K562 (cell line): ENCODE data around the gene SLC25A42. TPM values are rescaled to one million over a fixed set of nuclear protein-coding genes. Genes with fewer than 3 reads are reported as not detected.

Source experiments
- CCNT2 ChIP-seq: IDR thresholded peaks from 2 replicates; pipeline ENCODE4 v1.6.1; 2011; ENCODE audit warnings: borderline replicate concordance, low read depth, mild to moderate bottlenecking, moderate library complexity, mixed read lengths, low read length; ENCODE audit not compliant: insufficient read length; ENCODE audit errors: extremely low read depth
- CEBPG ChIP-seq, 3 experiments: fragments of 200-800 bp in 1 of 3; sonication (Bioruptor generic) in 1 of 3; sonication (generic) in 1 of 3; formaldehyde crosslinking in 1 of 3; IDR thresholded peaks in 2 of 3; conservative IDR thresholded peaks in 1 of 3; 2 replicates each; pipeline versions ENCODE4 v1.6.1 to v1.8.0; 2016 to 2022; ENCODE audit warnings: missing compliant biosample characterization in 2 of 3, missing genetic modification characterization in 2 of 3, mild to moderate bottlenecking in 1 of 3, missing genetic modification reagents in 1 of 3
- DACH1 ChIP-seq: fragments of 450-650 bp; IDR thresholded peaks from 2 replicates; pipeline ENCODE4 v1.6.1; 2018; ENCODE audit not compliant: partially characterized antibody
- ELK1 ChIP-seq: sonication (generic); formaldehyde crosslinking; IDR thresholded peaks from 2 replicates; pipeline ENCODE4 v1.8.1; 2022; ENCODE audit warnings: missing genetic modification reagents
- EWSR1 ChIP-seq: fragments of 450-650 bp; IDR thresholded peaks from 2 replicates; pipeline ENCODE4 v1.6.1; 2018; ENCODE audit warnings: borderline replicate concordance, mild to moderate bottlenecking, low read depth, moderate library complexity; ENCODE audit not compliant: partially characterized antibody
- FOXJ2 ChIP-seq: fragments of 200-800 bp; sonication (Bioruptor generic); IDR thresholded peaks from 2 replicates; pipeline ENCODE4 v1.6.1; 2016; ENCODE audit warnings: missing genetic modification characterization, missing compliant biosample characterization
- FOXP1 ChIP-seq: sonication (generic); formaldehyde crosslinking; IDR thresholded peaks from 2 replicates; pipeline ENCODE4 v1.8.0; 2022; ENCODE audit warnings: mild to moderate bottlenecking, missing genetic modification reagents
- HEY1 ChIP-seq: fragments of 250-450 bp; sonication (Bioruptor Pico); IDR thresholded peaks from 2 replicates; pipeline ENCODE4 v1.5.0; 2020; ENCODE audit warnings: mild to moderate bottlenecking, moderate library complexity, borderline replicate concordance
- KDM5B ChIP-seq: fragments of 200-600 bp; sonication (generic); IDR thresholded peaks from 2 replicates; pipeline ENCODE4 v1.6.1; 2012; ENCODE audit warnings: low read depth, mild to moderate bottlenecking, moderate library complexity, low read length, control low read depth, inconsistent platforms; ENCODE audit not compliant: insufficient replicate concordance
- MIER1 ChIP-seq: fragments of 450-650 bp; IDR thresholded peaks from 2 replicates; pipeline ENCODE4 v1.6.1; 2016; ENCODE audit warnings: antibody characterized with exemption, mild to moderate bottlenecking, low read depth
- NR2C1 ChIP-seq, 2 experiments: fragments of 450-650 bp; IDR thresholded peaks; 2 replicates each; pipeline ENCODE4 v1.6.1; 2017; ENCODE audit warnings: mild to moderate bottlenecking in 2 of 2, antibody characterized with exemption in 1 of 2, inconsistent platforms in 1 of 2, missing compliant biosample characterization in 1 of 2, missing genetic modification characterization in 1 of 2
- NR2C2 ChIP-seq, 2 experiments: fragments of 200-800 bp in 1 of 2; sonication (Bioruptor generic) in 1 of 2; sonication (generic) in 1 of 2; formaldehyde crosslinking in 1 of 2; IDR thresholded peaks; 2 replicates each; pipeline versions ENCODE4 v1.6.1 to v1.8.0; 2016 to 2022; ENCODE audit warnings: mild to moderate bottlenecking in 1 of 2, missing compliant biosample characterization in 1 of 2, missing genetic modification characterization in 1 of 2, missing genetic modification reagents in 1 of 2
- NR3C1 ChIP-seq: sonication (generic); formaldehyde crosslinking; IDR thresholded peaks from 2 replicates; pipeline ENCODE4 v1.8.1; 2022; ENCODE audit warnings: missing genetic modification reagents
- NRF1 ChIP-seq, 2 experiments: fragments of 450-650 bp; IDR thresholded peaks in 1 of 2; conservative IDR thresholded peaks in 1 of 2; 2 replicates each; pipeline ENCODE4 v1.6.1; 2014; ENCODE audit warnings: mild to moderate bottlenecking in 2 of 2
- PHF21A ChIP-seq: fragments of 450-650 bp; IDR thresholded peaks from 2 replicates; pipeline ENCODE4 v1.6.1; 2017; ENCODE audit warnings: low read depth, borderline replicate concordance
- SMAD4 ChIP-seq: fragments of 250-450 bp; sonication (Bioruptor Pico); conservative IDR thresholded peaks from 2 replicates; pipeline ENCODE4 v1.8.0; 2021; ENCODE audit warnings: inconsistent platforms, mild to moderate bottlenecking, moderate library complexity
- SUPT5H ChIP-seq: fragments of 450-650 bp; IDR thresholded peaks from 2 replicates; pipeline ENCODE4 v1.6.1; 2016
- ZBTB1 ChIP-seq: sonication (generic); formaldehyde crosslinking; IDR thresholded peaks from 2 replicates; pipeline ENCODE4 v1.8.1; 2023; ENCODE audit warnings: missing genetic modification reagents, low read depth, mild to moderate bottlenecking, borderline replicate concordance
- ZNF280B ChIP-seq: fragments of 250-450 bp; sonication (Bioruptor Pico); IDR thresholded peaks from 2 replicates; pipeline ENCODE4 v1.5.1; 2021; ENCODE audit warnings: mild to moderate bottlenecking
- polyA plus RNA-seq, 8 experiments: library from polyadenylated mRNA; depleted of rRNA in 4 of 8; stranded (reverse) in 5 of 8; unstranded in 3 of 8; fragments of >200 nt; fragmentation: Nextera tagmentation in 2 of 8; fragmentation: Illumina TruSeq in 1 of 8; extraction: Ambion mirVana in 2 of 8; extraction: Trizol in 1 of 8; gene quantifications; 2 replicates each; pipeline versions ENCODE4 v1.2.1 to v1.2.3, GENCODE V29; 2011 to 2014; ENCODE audit warnings: inconsistent platforms in 1 of 8, missing spikeins in 1 of 8
- total RNA-seq, 7 experiments: library from RNA; depleted of rRNA in 6 of 7; stranded (reverse); fragments of >200 nt in 6 of 7; fragmentation: Illumina TruSeq in 2 of 7; extraction: Trizol in 2 of 7; gene quantifications; 2 replicates each; pipeline versions ENCODE4 v1.2.1 to v1.2.3, GENCODE V29; 2011 to 2021; ENCODE audit warnings: low replicate concordance in 1 of 7
- TF ChIP-seq, protein P1 (sequence below), 2 experiments: fragments of 250-450 bp in 1 of 2; fragments of 450-650 bp in 1 of 2; sonication (Bioruptor Pico) in 1 of 2; IDR thresholded peaks; 2 replicates each; pipeline versions ENCODE4 v1.6.1 to v1.8.0; 2016 to 2021; ENCODE audit warnings: mild to moderate bottlenecking in 2 of 2, moderate library complexity in 2 of 2, missing compliant biosample characterization in 1 of 2, missing genetic modification characterization in 1 of 2
- TF ChIP-seq, protein P2 (sequence below): fragments of 450-650 bp; IDR thresholded peaks from 2 replicates; pipeline ENCODE4 v1.6.1; 2016

Gene SLC25A42
- total and polyA plus RNA-seq, 9 of the 15 experiments (the other 6 are each of a cell fraction or from before 2014, with no cell fraction given), result 0.59 to 32.2 (median 14.1) TPM

GRCh38 chr19:19059018-19059836, 4.6 kb upstream of the SLC25A42 start (continued):
- TF ChIP-seq ZNF280B (CRISPR knock-in tag) (no peak), NRF1 (conservative IDR thresholded peaks at IDR 0.05 in 1 of 2, IDR thresholded peaks at IDR 0.05 in 1 of 2) (peak in 1 of 2 experiments; percentile 17; a peak in 1 of 4 replicates), SMAD4 (CRISPR knock-in tag) (peak; percentile 93), CCNT2 (no peak), PHF21A (no peak), EWSR1 (no peak), NR2C1 (IDR thresholded peaks at IDR 0.05) (no peak), NR2C1 (tag; IDR thresholded peaks at IDR 0.05) (peak; percentile 60; the same call in 1 of the 2 replicates), NR2C2 (CRISPR knock-in tag; IDR thresholded peaks at IDR 0.05) (no peak), NR2C2 (tag; IDR thresholded peaks at IDR 0.05) (peak; percentile 67), SUPT5H (no peak), ELK1 (CRISPR knock-in tag) (no peak), CEBPG (CRISPR knock-in tag; IDR thresholded peaks at IDR 0.05) (0 out of 2 replicates have a peak, but pooled peaks have one; percentile 34), CEBPG (tag; conservative IDR thresholded peaks at IDR 0.05 in 1 of 2, IDR thresholded peaks at IDR 0.05 in 1 of 2) (no peak), MIER1 (peak; percentile 17; the same call in 1 of the 2 replicates), FOXP1 (CRISPR knock-in tag) (0 out of 2 replicates have a peak, but pooled peaks have one; percentile 29), FOXJ2 (tag) (no peak), DACH1 (peak; percentile 44), KDM5B (peak; percentile 18), ZBTB1 (CRISPR knock-in tag) (no peak), NR3C1 (CRISPR knock-in tag) (no peak), HEY1 (CRISPR knock-in tag) (no peak)
- TF ChIP-seq, protein P1, sequence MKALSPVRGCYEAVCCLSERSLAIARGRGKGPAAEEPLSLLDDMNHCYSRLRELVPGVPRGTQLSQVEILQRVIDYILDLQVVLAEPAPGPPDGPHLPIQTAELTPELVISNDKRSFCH (CRISPR knock-in tag; IDR thresholded peaks at IDR 0.05), result no peak
- TF ChIP-seq, protein P1 (tag; IDR thresholded peaks at IDR 0.05), result no peak; the same call in 1 of the 2 replicates
- TF ChIP-seq, protein P2, sequence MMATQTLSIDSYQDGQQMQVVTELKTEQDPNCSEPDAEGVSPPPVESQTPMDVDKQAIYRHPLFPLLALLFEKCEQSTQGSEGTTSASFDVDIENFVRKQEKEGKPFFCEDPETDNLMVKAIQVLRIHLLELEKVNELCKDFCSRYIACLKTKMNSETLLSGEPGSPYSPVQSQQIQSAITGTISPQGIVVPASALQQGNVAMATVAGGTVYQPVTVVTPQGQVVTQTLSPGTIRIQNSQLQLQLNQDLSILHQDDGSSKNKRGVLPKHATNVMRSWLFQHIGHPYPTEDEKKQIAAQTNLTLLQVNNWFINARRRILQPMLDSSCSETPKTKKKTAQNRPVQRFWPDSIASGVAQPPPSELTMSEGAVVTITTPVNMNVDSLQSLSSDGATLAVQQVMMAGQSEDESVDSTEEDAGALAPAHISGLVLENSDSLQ, result no peak
